ENCODE results near the gene DHX15. TPM values are rescaled to one million over a fixed set of nuclear protein-coding genes. Genes with fewer than 3 reads are reported as not detected.

DHX15 gene
- total and polyA plus RNA-seq, 10 of the 15 experiments (the other 5 are each of a cell fraction or from before 2014, with no cell fraction given): 166 to 269 (median 184) TPM

GRCh38 chr4:24584211-24584850 is at the start of gene DHX15 (continued):
- TF ChIP-seq, protein P1, sequence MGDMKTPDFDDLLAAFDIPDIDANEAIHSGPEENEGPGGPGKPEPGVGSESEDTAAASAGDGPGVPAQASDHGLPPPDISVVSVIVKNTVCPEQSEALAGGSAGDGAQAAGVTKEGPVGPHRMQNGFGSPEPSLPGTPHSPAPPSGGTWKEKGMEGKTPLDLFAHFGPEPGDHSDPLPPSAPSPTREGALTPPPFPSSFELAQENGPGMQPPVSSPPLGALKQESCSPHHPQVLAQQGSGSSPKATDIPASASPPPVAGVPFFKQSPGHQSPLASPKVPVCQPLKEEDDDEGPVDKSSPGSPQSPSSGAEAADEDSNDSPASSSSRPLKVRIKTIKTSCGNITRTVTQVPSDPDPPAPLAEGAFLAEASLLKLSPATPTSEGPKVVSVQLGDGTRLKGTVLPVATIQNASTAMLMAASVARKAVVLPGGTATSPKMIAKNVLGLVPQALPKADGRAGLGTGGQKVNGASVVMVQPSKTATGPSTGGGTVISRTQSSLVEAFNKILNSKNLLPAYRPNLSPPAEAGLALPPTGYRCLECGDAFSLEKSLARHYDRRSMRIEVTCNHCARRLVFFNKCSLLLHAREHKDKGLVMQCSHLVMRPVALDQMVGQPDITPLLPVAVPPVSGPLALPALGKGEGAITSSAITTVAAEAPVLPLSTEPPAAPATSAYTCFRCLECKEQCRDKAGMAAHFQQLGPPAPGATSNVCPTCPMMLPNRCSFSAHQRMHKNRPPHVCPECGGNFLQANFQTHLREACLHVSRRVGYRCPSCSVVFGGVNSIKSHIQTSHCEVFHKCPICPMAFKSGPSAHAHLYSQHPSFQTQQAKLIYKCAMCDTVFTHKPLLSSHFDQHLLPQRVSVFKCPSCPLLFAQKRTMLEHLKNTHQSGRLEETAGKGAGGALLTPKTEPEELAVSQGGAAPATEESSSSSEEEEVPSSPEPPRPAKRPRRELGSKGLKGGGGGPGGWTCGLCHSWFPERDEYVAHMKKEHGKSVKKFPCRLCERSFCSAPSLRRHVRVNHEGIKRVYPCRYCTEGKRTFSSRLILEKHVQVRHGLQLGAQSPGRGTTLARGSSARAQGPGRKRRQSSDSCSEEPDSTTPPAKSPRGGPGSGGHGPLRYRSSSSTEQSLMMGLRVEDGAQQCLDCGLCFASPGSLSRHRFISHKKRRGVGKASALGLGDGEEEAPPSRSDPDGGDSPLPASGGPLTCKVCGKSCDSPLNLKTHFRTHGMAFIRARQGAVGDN (IDR thresholded peaks at IDR 0.05): 0 out of 2 replicates have a peak, but pooled peaks have one; percentile 25
- TF ChIP-seq HDAC6 (IDR thresholded peaks at IDR 0.05; ENCODE audit: unreplicated experiment) (no peak), RB1 (IDR thresholded peaks at IDR 0.05; ENCODE audit: borderline replicate concordance) (peak; percentile 88), EZH2 (IDR thresholded peaks at IDR 0.05; ENCODE audit: borderline replicate concordance, control insufficient read depth, low read depth, low read length) (no peak), EP300 (IDR thresholded peaks at IDR 0.05; ENCODE audit: borderline replicate concordance in 1 of 2, control insufficient read depth in 1 of 2, low read depth in 2 of 2, low read length in 2 of 2) (no peak), SPI1 (IDR thresholded peaks at IDR 0.05; ENCODE audit: borderline replicate concordance, insufficient read depth, low read depth, low read length) (0 out of 2 replicates have a peak, but pooled peaks have one; percentile 34), MTA3 (IDR thresholded peaks at IDR 0.05; ENCODE audit: borderline replicate concordance, low read length) (no peak), YY1 (IDR thresholded peaks at IDR 0.05; ENCODE audit: low read depth, low read length) (peak; percentile 96), IKZF1 (conservative IDR thresholded peaks at IDR 0.05) (peak; percentile 58), ZBTB33 (IDR thresholded peaks at IDR 0.05) (no peak), WRNIP1 (IDR thresholded peaks at IDR 0.05; ENCODE audit: borderline replicate concordance, low read depth, low read length) (no peak), CHD1 (IDR thresholded peaks at IDR 0.05; ENCODE audit: low read depth, low read length) (no peak), ZNF217 (IDR thresholded peaks at IDR 0.05) (no peak), GATAD2B (conservative IDR thresholded peaks at IDR 0.05; ENCODE audit: low read depth) (peak; percentile 57; the same call in 1 of the 2 replicates), PRDM15 (CRISPR knock-in tag; IDR thresholded peaks at IDR 0.05) (no peak), ZNF207 (IDR thresholded peaks at IDR 0.05; ENCODE audit: borderline replicate concordance) (no peak)
